ENCODE data around the gene NUDT16.
"Not testable (repeated sequence)": the region's sequence is repeated elsewhere in the genome, so short reads cannot be mapped to it uniquely, and the experiment has no call there.

The NUDT16 gene
- 27.9 to 29.3 reads per million in 2 donors for total RNA-seq

DNA sequence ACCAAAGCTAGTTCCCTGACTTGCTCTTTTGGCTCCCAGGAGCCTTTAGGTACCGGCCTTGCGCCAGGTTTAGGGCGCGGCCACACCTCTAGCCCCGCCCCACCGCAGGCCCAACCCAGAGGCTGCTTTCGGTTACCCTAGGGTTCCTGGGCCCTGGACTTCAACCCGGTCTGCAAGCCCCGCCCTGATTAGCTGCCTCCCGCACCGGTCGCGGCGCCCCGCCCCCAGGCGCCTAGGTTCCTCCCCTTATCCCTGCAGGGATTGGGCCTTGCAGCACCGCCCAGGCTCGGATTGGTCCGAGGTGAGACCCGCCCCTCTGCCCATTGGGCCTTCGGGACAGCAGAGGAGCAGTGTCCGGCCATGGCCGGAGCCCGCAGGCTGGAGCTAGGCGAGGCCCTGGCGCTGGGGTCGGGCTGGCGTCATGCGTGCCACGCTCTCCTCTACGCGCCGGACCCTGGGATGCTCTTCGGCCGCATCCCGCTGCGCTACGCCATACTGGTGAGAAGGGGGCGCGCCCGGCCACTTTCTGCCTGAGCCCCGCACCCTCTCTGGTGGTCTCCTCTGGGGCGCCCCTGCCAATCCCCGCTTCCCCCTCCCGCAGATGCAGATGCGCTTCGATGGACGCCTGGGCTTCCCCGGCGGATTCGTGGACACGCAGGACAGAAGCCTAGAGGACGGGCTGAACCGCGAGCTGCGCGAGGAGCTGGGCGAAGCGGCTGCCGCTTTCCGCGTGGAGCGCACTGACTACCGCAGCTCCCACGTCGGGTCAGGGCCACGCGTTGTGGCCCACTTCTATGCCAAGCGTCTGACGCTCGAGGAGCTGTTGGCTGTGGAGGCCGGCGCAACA lies at the start of gene NUDT16:
TSS of gene NUDT16 (plus strand) at position 330 of the 847 bp plus-strand sequence. CDS start at position 361, 31 bp downstream.
- DNase-seq = peak; percentile 88

DNA sequence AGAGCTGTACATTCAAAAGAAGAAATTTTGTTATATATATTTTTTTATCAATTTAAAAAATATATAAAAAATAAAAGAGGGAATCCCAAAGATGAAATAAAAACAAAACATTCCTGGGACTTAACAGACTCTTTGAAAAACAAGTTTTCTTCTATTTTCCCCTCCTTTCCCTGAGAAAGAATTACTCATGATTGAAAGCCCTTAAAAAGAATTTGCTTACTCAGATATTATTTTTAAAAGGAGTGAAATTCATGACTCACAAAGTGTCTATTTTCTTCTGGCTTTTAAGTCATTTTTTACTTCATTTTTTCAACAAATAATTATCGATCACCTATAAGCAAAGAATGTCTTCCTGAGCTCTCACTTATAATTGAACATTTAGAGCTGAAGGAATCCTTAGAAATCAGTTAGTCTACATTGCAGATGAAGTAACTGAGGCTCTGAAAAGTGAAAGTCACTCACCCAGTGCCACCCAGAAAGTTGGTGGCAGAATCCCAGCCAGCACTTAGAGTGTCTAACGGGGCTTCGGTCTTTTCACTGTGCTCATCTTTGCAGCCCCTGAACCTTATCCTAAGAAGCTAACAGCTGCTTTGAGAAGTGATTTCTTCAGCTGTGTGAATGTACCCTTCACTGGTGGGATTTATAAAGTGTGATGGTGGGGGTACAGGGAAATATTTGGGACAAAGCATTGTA lies 42.5 kb upstream of the NUDT16 start:
- DNase-seq = no peak

DNA sequence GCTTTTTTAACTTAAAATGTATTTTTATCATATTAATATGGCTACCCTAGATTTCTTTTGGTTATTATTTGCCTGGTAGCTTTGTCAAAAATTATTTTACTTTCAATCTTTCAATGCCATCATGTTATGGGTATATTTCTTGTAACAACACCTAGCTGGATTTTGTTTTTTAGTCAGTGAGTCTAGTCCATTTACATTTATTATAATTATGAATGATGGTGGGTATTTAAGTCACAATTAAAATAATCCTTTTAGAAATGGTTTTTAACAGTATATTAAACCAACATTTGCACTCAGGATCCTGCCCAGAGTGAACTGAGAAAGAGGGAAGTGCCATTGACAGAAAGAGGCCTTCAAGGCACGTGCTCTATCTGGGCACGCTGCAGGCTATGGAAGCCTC lies 39.8 kb upstream of the NUDT16 start:
- no peak for DNase-seq

DNA sequence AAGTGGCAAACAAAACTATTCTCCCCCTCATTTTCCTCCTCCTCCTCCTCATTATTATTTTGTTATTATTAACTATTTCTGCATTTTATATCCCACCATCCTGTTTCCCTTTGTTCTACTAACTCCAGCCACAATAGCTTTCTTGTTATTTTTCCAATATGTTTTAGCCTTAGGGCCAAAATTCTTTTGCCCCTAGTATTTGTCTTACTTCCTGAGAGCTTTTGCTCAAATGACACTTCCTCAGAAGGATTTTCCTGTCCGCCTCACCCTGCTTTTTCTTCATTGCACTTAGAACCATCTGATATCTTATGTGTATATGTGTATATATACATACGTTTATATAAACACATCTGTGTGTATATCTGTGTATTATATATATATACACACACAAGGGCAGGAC lies 32.7 kb upstream of the NUDT16 start:
- DNase-seq = no peak

DNA sequence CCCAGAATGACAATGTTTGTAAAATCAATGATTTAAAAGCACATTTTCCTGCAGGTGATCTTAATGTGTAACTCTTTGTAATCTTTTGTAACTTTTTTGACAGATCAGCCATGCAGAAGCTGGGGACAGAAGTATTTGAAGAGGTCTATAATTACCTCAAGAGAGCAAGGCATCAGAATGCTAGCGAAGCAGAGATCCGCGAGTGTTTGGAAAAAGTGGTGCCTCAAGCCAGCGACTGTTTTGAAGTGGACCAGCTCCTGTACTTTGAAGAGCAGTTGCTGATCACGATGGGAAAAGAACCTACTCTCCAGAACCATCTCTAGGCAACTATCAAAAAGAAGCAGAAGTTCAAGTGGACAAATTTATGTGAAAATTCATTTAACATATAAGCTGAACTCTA lies 32.1 kb upstream of the NUDT16 start:
- DNase-seq = no peak

DNA sequence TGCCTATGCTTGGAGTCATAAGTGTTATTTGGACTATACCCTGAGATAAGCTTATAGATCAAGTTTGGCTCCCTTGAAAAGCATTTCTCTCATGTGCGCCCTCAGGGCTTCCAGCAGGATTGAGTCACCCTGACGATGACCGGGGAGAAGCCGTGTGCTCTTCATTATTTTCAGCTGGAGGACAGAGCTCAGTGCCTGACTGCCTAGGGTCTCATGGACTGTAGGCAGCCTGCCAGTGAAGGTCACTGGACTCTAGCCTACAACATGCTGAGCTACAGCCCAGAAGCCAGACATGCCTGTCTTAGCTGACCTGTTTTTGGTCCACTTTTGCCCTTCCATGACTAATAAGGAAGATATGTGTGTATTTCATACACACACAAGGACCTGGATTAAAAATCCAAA lies 31.6 kb upstream of the NUDT16 start:
- DNase-seq = no peak

DNA sequence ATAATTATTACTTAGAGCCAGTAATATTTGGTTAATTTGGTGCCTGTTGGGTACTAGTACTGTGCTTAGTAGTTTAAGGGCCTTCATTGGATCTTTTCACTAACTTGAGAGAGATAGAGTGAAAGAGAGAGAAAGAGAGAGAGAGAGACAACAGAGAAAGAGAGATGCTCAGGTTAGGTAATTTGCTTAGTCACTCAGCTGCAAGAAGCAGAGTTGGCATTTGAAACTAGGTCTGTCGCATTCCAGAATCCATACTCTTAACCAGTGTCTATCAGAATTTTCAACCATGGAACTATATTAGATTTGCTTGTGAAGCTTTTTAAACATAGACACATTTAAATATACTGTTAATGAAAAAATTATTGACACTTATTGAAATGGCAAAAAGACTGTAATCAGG lies 31.1 kb upstream of the NUDT16 start:
- DNase-seq = no peak

DNA sequence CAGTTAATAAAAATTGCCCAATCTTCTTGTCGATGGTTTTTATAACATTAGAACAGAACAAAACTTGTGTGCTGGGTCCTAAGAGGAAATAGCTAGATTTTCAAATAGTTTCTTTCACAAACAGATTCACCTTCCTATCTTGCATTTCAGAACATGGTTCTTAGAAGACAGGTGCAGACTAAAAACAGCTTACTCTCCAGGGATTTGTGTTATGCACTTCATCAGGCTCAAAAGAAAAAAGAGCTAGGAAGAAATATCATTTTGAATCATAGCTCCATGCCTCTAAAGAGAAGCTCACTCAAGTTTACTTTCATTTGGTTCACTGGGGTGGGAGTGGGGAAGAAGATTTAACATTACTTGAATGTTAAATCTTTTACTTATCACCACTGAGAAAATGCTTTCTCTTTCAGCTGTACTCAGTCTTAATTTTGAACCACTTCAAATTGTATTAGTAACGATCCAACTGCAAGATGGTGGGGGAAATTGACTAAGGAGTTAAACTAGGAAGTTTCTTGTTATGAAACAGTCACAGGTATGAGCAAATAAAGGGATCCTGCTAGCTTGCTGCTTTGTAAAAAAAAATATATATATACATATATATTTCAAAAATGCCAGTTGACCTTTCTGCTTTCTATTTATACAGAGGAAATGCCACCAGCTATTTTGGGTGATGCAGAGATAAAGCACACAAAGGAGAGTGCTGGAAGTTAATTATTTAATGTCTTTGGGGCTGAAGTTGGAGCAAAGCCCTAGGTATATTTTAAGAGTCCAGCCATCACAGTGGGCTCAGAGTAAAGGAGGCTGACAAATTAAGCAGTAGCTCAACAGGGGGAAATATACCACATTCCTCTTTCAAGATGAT lies 28.3 kb upstream of the NUDT16 start:
- DNase-seq = no peak

DNA sequence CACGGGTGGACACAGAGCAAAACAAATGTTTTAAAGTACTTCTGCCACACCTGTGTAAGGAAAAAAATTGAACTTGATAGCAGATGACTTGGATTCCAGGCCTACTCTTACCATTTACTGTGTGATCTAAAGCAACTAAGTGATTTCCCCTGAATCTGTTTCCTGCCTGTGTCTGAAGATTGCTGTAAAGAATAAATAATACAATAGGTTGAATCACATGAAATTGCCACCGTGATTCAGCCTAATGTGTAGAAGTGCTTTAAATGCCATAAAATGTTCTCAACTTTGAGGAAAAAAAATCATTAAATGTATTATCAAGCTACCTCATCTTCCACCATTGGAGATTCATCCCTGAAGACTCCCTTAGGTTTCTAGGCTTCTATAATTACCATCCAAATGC lies 27.6 kb upstream of the NUDT16 start:
- no peak for DNase-seq

DNA sequence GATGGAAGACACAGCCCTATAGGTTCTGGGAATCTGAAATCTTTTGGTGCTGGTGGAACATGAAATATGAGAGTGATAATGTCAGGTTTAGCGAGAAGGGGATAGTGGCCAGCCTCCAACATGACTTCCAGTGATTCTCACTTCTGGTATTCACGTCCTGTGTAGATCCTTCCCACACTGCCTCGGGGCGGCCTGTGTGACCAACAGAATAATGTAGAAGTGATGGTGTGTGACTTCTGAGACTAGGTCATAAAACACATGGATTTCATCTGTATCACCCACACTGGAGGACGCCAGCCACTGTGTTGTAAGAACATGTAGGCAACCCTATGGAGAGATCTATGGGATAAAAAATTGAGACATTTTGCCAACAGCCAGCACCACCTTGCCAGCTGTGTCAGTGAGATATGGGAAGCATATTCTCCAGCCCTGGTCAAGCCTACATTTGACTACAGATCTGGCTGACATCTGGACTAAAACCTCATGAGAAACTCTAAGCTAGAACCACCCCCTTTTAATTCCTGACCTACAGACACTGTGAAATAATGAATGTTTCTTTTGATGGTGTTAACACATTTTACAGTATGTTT lies 25.5 kb upstream of the NUDT16 start:
- DNase-seq = no peak

DNA sequence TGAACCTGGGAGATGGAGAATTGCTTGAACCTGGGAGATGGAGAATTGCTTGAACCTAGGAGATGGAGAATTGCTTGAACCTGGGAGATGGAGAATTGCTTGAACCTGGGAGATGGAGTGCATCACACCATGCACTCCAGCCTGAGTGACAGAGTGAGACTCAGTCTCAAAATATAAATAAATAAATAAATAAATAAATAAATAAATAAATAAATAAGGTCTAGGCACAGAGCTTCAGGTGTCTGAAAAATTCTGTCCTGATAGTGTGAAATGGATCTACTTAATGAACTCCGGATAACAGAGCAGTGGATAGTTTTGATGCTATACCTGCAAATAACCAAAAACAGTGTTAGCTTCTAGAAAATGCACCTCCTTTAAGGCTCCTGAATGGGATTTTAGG lies 24.3 kb upstream of the NUDT16 start:
- DNase-seq = no peak

DNA sequence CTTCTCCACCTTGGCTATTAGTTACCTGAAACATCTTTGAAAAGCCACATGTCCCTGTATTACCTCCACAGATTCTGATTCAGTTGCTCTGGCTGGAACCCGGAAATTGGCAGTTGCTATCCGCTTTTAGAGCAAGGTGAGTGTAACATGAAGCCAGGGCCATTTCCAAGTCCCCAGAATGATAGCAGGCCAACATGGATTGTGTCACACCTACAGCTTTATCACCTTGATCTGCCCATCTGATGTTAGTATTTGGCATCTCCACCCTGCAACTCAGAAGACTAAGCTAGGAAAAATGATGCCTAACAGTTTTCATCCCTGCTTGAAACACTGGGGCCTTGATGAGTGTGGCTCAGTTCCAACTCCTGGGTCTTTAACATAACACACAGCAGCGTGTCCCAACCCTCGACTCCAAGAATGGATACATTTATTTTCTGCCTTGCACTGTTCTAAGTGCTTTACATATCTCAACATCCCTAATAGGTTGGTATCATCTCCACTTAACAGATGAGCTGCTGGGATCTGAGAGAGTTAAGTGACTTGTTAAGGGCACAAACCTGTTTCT lies 21.3 kb upstream of the NUDT16 start:
- no peak for DNase-seq

DNA sequence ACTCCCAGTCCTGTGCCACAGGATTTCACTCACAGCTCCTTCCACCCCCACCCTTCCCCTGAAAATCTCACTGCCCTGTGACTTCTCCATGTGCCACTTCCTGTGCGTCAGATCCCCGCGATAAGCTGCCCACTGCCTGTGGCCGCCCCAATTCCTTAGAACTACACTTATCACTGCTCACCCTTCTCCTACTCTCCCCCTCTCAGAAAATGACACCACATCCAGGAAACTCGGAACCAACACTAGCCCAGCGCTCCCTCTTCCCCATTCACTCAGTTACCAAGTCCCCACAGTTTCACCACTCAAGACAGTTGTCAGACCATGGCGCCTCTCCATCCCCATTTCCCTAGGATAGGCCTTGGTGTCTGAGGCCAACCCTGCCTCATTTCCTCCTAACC lies 20.5 kb upstream of the NUDT16 start:
- not testable (repeated sequence) for DNase-seq

DNA sequence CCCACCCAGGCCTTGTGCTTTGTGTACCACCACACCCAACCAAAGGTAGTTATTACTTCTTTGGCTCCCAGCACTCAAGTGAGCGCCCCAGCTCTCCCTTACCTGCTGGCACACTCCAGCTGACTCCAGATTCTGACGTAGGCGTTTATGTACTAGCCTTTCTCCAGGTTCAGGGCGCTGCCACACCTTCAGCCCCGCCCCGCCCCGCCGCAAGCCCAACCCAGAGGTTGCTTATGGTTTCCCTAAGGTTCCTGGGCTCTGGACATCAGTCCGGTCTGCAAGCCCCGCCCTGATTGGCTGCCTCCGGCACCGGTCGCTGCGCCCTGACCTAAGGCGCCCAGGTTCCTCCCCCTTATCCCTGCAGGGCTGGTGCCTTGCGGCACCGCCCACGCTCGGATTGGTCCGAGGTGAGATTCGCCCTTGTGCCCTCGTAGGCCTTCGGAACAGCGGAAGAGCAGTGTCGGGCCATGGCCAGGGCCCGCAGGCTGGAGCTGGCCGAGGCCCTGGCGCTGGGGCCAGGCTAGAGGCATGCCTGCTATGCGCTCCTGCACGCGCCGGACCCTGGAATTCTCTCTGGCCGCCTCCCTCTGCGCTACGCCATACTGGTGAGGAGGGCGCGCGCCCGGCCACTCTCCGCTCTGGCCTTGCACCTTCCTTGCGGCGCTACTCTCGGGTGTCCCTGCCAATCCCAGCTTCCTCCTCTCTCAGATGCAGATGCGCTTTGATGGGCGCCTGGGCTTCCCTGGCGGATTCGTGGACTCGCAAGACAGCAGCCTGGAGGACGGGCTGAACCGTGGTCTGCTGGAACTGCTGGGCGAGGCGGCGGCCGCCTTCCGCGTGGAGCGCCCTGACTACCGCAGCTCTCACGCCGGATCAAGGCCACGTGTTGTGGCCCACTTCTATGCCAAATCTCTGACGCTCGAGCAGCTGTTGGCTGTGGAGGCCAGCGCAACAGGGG lies 19.8 kb upstream of the NUDT16 start:
- DNase-seq = peak; percentile 15

DNA sequence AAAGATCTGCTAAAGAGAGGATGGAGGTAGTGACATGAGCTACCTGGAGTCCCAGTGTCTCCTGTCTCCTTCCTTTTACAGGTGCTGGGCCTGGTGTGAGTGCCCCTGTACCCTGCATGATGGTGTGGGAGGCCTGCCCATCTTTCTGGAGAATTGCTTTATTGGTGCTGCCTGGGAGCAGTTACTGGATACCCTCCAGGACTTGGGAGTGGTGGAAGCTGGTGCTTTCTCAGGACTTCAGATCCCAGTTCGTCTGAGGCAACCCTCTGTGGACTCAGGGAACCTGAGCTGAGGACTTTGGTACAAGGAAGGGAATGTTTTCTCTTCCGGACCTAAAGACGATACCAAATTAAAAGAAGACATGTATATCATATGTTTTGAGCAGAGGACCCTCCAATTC lies 18.3 kb upstream of the NUDT16 start:
- DNase-seq = no peak

DNA sequence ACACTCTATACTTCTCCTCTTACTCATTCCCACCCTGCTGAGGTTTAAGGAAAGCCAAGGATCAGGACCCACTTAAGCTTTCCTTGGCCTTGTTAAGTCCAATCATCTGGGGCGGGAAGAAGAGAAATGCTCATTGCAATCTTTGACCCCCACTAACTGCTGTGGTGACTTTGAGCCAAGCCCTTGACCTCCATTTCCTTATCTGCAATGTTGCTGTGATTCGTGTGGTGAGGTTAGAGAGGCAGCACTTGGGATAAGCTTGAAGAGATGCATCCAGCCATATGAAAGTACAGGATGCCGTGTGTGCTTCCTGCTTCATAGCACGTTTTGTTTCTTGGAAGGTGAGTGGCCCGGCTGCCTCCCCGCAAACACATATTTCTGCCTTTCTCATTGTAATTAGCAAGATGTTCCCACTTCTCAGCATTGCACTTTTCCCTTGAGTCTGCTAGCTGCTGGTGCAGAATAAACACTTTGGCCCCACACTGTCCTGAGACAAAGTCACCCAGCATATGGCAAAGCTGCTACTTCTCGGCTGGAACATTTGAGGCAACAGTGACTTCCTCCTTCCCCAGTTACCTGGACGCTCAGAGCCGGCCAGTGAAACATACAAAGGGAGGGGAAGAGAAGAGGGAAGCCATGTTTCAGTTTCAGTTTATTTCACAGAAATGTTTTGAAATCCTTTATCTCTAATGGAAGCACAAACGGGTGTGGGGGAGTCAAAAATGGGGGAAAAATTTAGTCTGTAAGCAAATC lies 10.5 kb upstream of the NUDT16 start:
- DNase-seq = no peak

DNA sequence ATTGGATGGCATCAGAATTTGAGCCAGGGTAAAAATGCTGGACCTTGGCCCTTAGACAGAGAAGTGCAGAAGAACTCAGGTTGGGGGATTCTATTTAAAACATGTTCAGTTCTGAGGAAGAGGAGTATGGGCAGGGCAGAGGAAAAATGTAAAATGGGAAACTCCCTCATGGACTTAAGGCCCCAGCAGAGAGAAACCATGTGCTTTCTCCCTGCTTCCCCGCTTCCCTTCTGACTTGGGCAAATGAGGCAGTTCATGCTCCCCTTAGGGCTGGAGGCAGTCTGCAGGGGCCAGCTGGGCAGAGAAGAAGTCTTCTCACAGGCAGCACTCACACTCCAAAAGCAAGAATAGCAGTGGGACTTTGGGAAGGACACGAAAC lies 9.9 kb upstream of the NUDT16 start:
- DNase-seq = no peak

DNA sequence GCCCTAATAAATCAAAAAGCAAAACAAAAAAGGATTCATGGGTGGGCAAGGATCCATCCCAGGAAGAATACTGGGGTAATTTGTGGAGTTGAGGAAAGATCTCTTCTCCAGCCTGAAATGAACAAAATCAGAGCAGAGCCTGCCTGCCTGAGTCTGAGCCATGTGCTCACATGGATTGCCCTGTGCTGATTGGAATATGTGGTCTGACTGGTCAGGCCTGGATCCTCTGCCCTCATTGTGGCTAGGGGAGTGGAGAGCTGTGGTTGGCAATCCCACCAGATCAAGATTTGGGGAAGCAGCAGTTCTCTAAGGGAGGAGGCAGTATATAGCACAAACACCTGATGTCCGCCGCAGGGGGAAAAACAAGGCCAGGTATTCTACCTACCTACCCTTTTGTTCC lies 6.8 kb upstream of the NUDT16 start:
- DNase-seq = no peak

DNA sequence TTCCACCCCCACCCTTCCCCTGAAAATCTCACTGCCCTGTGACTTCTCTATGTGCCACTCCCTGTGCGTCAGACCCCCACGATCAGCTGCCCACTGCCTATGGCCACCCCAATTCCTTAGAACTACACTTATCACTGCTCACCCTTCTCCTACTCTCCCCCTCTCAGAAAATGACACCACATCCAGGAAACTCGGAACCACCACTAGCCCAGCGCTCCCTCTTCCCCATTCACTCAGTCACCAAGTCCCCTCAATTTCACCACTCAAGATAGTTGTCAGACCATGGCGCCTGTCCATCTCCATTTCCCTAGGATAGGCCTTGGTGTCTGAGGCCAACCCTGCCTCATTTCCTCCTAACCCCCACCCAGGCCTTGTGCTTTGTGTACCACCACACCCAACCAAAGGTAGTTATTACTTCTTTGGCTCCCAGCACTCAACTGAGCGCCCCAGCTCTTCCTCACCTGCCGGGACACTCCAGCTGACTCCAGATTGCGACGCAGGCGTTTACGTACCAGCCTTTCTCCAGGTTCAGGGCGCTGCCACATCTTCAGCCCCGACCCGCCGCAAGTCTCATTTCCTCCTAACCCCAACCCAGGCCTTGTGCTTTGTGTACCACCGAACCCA lies 641 bp upstream of the NUDT16 start:
- DNase-seq = not testable (repeated sequence)
